Measurements from ENCODE around the gene GJD3.

The GJD3 gene

DNA sequence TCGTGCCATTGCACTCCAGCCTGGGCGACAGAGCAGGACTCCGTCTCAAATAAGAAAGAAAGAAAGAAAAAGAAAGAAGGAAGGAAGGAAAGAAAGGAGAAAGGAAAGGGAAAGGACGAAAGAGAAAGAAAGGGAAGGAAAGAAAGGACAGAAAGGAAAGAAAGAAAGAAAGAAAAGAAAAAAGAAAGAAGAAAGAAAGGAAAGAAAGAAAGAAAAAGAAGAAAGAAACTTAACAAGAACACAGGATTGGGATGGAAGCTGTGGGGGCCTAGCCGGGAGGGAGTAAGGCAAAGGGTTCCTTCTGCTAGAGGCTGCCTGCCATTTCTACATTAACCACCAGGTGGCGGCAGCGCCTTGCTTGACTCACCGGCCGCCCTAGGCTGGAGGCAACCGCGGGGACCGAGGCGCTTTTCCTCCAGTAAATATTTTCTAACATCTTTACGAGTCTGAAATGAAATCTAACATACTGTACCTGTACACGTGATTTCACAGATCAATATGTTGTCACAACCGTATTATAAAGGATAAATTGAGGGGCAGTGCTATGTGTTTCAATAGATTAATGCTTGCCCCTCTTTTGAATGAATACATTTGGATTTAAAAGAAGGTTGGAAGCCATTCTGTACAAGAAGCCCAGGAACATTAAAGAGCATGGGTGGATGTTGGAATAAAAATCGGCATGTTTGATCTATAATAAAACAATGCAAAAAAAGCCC lies 6.1 kb downstream of the GJD3 start:
- peak overlapping the region; percentile 47 for H3K27ac ChIP-seq (ENCODE audit: low read depth, low read length)
- no peaks in the 10 kb centered on the region for H3K36me3 ChIP-seq (ENCODE audit: insufficient read depth, low read length)
- H3K4me3 ChIP-seq (ENCODE audit: low read depth, low read length): peak overlapping the region; percentile 46
- peak overlapping the region; percentile 57 for H2AFZ ChIP-seq (ENCODE audit: low read length, unreplicated experiment)
- H3K79me2 ChIP-seq (ENCODE audit: control insufficient read depth, insufficient read depth, low read length, unreplicated experiment): no peaks in the 10 kb centered on the region
- peaks cover 3% of the 10 kb centered on the region for H3K4me1 ChIP-seq (ENCODE audit: control insufficient read depth, insufficient read depth, low read length, unreplicated experiment)
- no peaks in the 10 kb centered on the region for H3K27me3 ChIP-seq (ENCODE audit: insufficient read depth, low read length)

DNA sequence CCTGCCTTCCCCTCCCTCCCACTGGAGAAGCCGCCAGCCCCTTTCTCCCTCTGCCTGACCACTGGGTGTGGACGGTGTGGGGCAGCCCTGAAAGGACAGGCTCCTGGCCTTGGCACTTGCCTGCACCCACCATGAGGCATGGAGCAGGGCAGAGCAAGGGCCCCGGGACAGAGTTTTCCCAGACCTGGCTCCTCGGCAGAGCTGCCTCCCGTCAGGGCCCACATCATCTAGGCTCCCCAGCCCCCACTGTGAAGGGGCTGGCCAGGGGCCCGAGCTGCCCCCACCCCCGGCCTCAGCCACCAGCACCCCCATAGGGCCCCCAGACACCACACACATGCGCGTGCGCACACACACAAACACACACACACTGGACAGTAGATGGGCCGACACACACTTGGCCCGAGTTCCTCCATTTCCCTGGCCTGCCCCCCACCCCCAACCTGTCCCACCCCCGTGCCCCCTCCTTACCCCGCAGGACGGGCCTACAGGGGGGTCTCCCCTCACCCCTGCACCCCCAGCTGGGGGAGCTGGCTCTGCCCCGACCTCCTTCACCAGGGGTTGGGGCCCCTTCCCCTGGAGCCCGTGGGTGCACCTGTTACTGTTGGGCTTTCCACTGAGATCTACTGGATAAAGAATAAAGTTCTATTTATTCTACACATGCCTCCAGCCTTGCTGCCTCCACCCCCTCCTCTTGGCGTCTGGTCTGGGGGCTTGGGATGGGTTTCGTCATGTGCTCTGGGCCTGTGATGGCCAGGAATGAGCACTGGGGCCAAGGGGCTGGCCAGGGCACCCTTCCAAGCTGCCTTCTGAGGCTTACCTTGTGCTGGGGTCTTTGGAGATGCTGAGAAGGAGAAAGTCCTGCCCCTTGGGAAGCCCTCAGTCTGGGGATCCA lies 7.3 kb downstream of the GJD3 start:
- Histone ChIP-seq H3K27ac (ENCODE audit: low read depth, low read length) (no peak overlapping the region), H3K36me3 (ENCODE audit: insufficient read depth, low read length) (no peaks in the 10 kb centered on the region), H3K4me1 (ENCODE audit: control insufficient read depth, insufficient read depth, low read length, unreplicated experiment) (peaks cover 13% of the 10 kb centered on the region), H3K79me2 (ENCODE audit: control insufficient read depth, insufficient read depth, low read length, unreplicated experiment) (no peaks in the 10 kb centered on the region), H3K4me3 (ENCODE audit: low read depth, low read length) (no peak overlapping the region), H2AFZ (ENCODE audit: low read length, unreplicated experiment) (no peak overlapping the region), H3K27me3 (ENCODE audit: insufficient read depth, low read length) (no peaks in the 10 kb centered on the region)

DNA sequence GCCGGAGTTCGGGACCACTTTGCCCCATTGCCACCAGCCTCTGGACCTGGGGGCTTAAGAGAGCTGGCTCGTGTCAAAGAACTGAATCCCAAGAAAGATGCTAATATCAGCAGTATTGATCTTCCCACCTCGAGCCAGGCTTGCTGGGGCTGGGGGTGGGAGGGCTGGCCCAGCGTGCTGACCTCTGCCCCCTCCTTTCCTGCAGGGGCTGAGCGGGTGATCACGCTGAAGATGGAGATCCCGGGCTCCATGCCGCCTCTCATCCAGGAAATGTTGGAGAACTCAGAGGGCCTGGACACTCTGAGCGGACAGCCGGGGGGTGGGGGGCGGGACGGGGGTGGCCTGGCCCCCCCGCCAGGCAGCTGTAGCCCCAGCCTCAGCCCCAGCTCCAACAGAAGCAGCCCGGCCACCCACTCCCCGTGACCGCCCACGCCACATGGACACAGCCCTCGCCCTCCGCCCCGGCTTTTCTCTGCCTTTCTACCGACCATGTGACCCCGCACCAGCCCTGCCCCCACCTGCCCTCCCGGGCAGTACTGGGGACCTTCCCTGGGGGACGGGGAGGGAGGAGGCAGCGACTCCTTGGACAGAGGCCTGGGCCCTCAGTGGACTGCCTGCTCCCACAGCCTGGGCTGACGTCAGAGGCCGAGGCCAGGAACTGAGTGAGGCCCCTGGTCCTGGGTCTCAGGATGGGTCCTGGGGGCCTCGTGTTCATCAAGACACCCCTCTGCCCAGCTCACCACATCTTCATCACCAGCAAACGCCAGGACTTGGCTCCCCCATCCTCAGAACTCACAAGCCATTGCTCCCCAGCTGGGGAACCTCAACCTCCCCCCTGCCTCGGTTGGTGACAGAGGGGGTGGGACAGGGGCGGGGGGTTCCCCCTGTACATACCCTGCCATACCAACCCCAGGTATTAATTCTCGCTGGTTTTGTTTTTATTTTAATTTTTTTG lies 8.5 kb downstream of the GJD3 start:
- Histone ChIP-seq H3K27ac (ENCODE audit: low read depth, low read length) (no peak overlapping the region), H3K4me1 (ENCODE audit: control insufficient read depth, insufficient read depth, low read length, unreplicated experiment) (peaks cover 13% of the 10 kb centered on the region), H3K27me3 (ENCODE audit: insufficient read depth, low read length) (no peaks in the 10 kb centered on the region), H2AFZ (ENCODE audit: low read length, unreplicated experiment) (no peak overlapping the region), H3K4me3 (ENCODE audit: low read depth, low read length) (no peak overlapping the region), H3K36me3 (ENCODE audit: insufficient read depth, low read length) (no peaks in the 10 kb centered on the region), H3K79me2 (ENCODE audit: control insufficient read depth, insufficient read depth, low read length, unreplicated experiment) (peaks cover 7% of the 10 kb centered on the region)

DNA sequence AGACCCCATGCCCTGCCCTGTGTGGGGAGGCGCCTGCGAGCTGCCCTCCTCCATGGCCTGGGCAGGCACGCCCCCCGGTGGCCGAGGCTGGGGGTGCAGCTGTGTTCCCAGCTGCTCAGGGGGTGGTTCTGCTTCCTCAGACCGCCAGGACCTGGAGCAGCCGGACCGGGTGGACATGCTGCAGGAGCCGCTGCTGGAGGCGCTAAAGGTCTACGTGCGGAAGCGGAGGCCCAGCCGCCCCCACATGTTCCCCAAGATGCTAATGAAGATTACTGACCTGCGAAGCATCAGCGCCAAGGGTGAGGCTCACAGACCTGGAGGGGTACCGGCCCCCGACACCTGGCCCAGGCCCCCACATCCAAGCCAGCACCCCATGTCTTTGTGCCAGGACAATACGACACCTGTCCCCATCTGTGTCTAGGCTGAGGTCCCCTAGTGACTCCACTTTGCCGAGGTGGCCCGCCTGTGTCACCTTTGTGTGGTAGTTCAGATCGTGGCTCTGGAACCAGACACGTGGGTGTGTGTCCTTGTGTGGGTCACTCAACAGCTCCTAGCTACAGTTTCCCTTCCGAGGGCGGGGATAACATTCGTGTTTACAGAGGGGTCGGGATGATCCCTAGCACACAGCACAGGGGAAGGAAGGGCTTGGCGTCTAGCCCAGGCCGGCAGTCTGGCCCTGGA lies 9.3 kb downstream of the GJD3 start:
- Histone ChIP-seq H3K36me3 (ENCODE audit: insufficient read depth, low read length) (no peaks in the 10 kb centered on the region), H3K27ac (ENCODE audit: low read depth, low read length) (no peak overlapping the region), H3K27me3 (ENCODE audit: insufficient read depth, low read length) (no peaks in the 10 kb centered on the region), H3K4me1 (ENCODE audit: control insufficient read depth, insufficient read depth, low read length, unreplicated experiment) (peaks cover 16% of the 10 kb centered on the region), H2AFZ (ENCODE audit: low read length, unreplicated experiment) (no peak overlapping the region), H3K4me3 (ENCODE audit: low read depth, low read length) (no peak overlapping the region), H3K79me2 (ENCODE audit: control insufficient read depth, insufficient read depth, low read length, unreplicated experiment) (peaks cover 9% of the 10 kb centered on the region)

DNA sequence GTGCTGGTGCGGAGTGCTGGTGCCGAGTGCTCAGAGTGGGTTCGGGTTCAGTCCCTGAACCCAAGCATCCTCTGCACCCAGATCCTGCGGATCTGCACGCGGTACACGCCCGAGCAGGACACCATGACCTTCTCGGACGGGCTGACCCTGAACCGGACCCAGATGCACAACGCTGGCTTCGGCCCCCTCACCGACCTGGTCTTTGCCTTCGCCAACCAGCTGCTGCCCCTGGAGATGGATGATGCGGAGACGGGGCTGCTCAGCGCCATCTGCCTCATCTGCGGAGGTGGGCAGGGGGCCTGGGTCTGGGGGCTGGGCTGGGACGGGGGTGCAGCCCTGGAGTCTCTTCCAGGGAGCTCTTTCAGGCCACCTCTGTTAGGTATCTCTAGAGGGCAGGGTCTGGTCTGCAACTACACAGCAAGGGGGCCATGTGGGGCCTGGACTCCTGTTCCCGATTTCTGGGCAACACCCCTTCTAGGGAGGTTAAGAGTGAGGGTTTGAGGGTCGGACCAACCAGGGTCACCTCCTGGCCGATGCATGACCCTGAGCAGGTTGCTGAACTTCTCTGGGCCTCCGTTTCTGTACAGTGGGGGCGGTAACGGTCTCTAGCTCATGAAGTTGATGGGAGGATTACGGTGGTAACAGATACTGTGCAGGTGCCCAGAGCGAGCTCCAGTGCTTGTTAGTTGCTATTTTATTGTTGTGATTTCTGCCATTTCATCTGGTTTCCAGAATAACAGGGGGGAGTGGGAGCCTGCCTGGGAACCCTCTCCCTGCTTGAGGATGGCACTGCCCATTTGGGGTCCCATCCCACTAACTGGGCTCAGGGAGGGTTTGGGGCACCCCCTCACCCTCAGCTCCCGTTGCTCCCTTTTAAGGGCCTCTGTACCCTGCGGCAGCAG lies 10.1 kb downstream of the GJD3 start:
- H2AFZ ChIP-seq (ENCODE audit: low read length, unreplicated experiment): no peak overlapping the region
- H3K27me3 ChIP-seq (ENCODE audit: insufficient read depth, low read length): no peaks in the 10 kb centered on the region
- H3K36me3 ChIP-seq (ENCODE audit: insufficient read depth, low read length): peaks cover 5% of the 10 kb centered on the region; the same call in 1 of the 2 replicates
- no peak overlapping the region for H3K27ac ChIP-seq (ENCODE audit: low read depth, low read length)
- peaks cover 24% of the 10 kb centered on the region for H3K4me1 ChIP-seq (ENCODE audit: control insufficient read depth, insufficient read depth, low read length, unreplicated experiment)
- no peak overlapping the region for H3K4me3 ChIP-seq (ENCODE audit: low read depth, low read length)
- peaks cover 15% of the 10 kb centered on the region for H3K79me2 ChIP-seq (ENCODE audit: control insufficient read depth, insufficient read depth, low read length, unreplicated experiment)

DNA sequence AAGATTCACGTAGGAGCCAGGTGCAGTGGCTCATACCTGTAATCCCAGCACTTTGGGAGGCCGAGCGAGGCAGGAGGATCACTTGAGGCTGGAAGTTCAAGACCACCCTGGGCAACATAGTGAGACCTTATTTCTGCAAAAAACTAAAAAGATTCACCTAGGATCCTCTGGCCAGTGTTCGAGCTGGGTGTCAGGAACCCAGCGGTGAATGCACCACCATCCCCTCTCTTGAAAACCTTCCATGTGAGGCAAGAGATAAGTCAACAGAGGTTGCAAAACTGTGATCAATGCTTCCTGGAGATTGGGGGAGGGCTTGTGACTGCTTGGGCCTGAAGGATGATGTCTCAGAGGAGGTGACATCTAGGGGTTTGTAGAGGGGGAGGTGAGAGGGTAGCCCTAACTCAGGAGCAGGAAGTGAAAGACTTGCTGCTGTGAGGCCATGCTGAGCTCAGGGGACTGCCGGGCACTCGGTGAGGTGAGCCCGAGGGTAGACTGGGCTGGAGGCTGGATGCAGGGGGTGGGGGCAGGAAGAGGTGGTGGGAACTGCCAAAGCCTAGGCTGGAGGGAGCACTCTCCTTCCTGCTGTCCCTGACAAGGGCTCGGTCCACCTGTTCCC lies 11.7 kb downstream of the GJD3 start:
- H3K27ac ChIP-seq (ENCODE audit: low read depth, low read length): no peak overlapping the region

DNA sequence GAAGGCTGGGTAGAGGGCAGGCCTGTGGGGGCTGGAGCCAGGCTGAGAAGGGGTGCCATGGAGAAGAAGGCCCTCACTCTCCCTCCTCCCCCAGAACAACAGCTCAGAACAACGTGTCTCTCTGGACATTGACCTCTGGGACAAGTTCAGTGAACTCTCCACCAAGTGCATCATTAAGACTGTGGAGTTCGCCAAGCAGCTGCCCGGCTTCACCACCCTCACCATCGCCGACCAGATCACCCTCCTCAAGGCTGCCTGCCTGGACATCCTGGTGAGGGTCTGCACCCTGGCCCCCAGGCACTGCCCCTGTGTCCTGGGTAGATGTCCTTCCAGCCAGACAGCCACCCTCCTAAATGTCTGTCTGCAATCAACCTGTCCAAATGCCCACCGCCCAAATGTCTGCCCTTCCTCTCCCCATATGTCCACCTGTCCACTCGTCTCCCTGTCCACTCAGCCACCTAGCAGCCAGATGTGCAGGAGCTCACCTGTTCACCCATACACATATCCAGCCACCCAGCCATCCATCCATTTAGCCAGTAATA lies 12.2 kb downstream of the GJD3 start:
- Histone ChIP-seq H2AFZ (ENCODE audit: low read length, unreplicated experiment) (no peak overlapping the region), H3K36me3 (ENCODE audit: insufficient read depth, low read length) (peaks cover 6% of the 10 kb centered on the region; the same call in 1 of the 2 replicates), H3K4me3 (ENCODE audit: low read depth, low read length) (no peak overlapping the region), H3K27ac (ENCODE audit: low read depth, low read length) (no peak overlapping the region), H3K27me3 (ENCODE audit: insufficient read depth, low read length) (no peaks in the 10 kb centered on the region), H3K4me1 (ENCODE audit: control insufficient read depth, insufficient read depth, low read length, unreplicated experiment) (peaks cover 43% of the 10 kb centered on the region), H3K79me2 (ENCODE audit: control insufficient read depth, insufficient read depth, low read length, unreplicated experiment) (peaks cover 36% of the 10 kb centered on the region)

More for the DNA sequence above, 11.7 kb downstream of the GJD3 start:
- H3K79me2 ChIP-seq (ENCODE audit: control insufficient read depth, insufficient read depth, low read length, unreplicated experiment): peaks cover 31% of the 10 kb centered on the region
- no peak overlapping the region for H2AFZ ChIP-seq (ENCODE audit: low read length, unreplicated experiment)
- H3K4me1 ChIP-seq (ENCODE audit: control insufficient read depth, insufficient read depth, low read length, unreplicated experiment): peaks cover 37% of the 10 kb centered on the region
- no peaks in the 10 kb centered on the region for H3K27me3 ChIP-seq (ENCODE audit: insufficient read depth, low read length)
- no peak overlapping the region for H3K4me3 ChIP-seq (ENCODE audit: low read depth, low read length)
- H3K36me3 ChIP-seq (ENCODE audit: insufficient read depth, low read length): peaks cover 6% of the 10 kb centered on the region; the same call in 1 of the 2 replicates

DNA sequence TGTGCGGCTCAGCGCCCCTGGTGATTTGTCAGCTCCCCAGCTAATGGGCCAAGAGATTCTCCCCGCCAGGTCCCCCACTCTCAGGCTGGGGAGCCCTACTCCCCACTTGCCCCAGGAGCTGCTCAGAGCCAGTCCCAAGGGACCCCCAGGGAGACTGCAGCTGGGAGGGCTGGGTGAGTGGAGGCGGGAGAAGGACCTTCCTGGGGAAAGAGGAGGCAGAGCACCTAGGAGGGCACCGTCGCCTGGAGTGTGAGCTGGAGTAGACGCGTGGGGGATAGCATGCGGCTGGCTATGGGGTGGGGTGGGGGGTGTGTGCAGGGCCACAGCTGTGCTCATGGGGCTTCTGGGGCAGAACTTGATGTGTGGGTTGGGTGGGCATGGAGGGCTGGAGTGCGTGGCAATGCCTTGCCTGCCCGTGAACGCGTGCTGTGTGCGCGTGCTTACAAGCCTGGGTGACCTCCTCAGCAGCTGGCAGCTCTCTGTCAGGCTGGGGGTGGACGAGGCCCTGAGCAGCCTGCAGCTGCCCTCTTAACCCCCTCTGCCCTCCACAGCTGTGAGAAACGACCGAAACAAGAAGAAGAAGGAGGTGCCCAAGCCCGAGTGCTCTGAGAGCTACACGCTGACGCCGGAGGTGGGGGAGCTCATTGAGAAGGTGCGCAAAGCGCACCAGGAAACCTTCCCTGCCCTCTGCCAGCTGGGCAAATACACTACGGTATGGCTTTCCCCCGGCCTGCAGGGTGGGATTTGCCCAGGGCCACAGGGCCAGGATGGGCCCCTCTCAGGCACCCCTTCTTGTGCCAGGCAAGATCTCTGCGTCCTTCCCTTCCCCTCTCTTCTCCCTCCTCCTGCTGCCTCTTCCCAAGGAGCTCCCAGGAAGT lies 12.9 kb downstream of the GJD3 start:
- H3K27ac ChIP-seq (ENCODE audit: low read depth, low read length): no peak overlapping the region
- H3K4me3 ChIP-seq (ENCODE audit: low read depth, low read length): no peak overlapping the region
- peaks cover 50% of the 10 kb centered on the region for H3K4me1 ChIP-seq (ENCODE audit: control insufficient read depth, insufficient read depth, low read length, unreplicated experiment)

More for the DNA sequence above, 12.9 kb downstream of the GJD3 start:
- Histone ChIP-seq H2AFZ (ENCODE audit: low read length, unreplicated experiment) (no peak overlapping the region), H3K36me3 (ENCODE audit: insufficient read depth, low read length) (peaks cover 6% of the 10 kb centered on the region; the same call in 1 of the 2 replicates), H3K27me3 (ENCODE audit: insufficient read depth, low read length) (no peaks in the 10 kb centered on the region), H3K79me2 (ENCODE audit: control insufficient read depth, insufficient read depth, low read length, unreplicated experiment) (peaks cover 43% of the 10 kb centered on the region)

All from ACC112 (cell line).